Neural cell (in vitro differentiated cells): Measurements from ENCODE around the gene TMEM80.

Source experiments
- CTCF ChIP-seq: fragments of 450-650 bp; IDR thresholded peaks from 2 replicates; pipeline ENCODE4 v1.5.1; 2014; ENCODE audit warnings: antibody characterized with exemption, mild to moderate bottlenecking, moderate library complexity; ENCODE audit not compliant: poor library complexity, severe bottlenecking
- EP300 ChIP-seq: fragments of 450-650 bp; conservative IDR thresholded peaks from 2 replicates; pipeline ENCODE4 v1.6.1; 2014; ENCODE audit warnings: antibody characterized with exemption, mild to moderate bottlenecking, moderate library complexity; ENCODE audit not compliant: poor library complexity, severe bottlenecking
- EZH2 ChIP-seq: fragments of 200-600, 300-800 bp; shearing (Covaris generic), sonication (generic); IDR thresholded peaks from 2 replicates; pipeline ENCODE4 v1.6.1; 2014; ENCODE audit warnings: antibody characterized with exemption, low read length, borderline replicate concordance, mild to moderate bottlenecking; ENCODE audit not compliant: insufficient read depth, poor library complexity, severe bottlenecking
- POLR2AphosphoS5 ChIP-seq: IDR thresholded peaks from 2 replicates; pipeline ENCODE4 v1.6.1; 2012
- RAD21 ChIP-seq: fragments of 450-650 bp; conservative IDR thresholded peaks from 2 replicates; pipeline ENCODE4 v1.6.1; 2014; ENCODE audit warnings: antibody characterized with exemption, mild to moderate bottlenecking, moderate library complexity
- REST ChIP-seq: IDR thresholded peaks from 2 replicates; pipeline ENCODE4 v1.6.1; 2012; ENCODE audit warnings: borderline replicate concordance
- TAF1 ChIP-seq: IDR thresholded peaks from 2 replicates; pipeline ENCODE4 v1.6.1; 2012; ENCODE audit warnings: low read depth

- no peak for TF ChIP-seq CTCF
- TF ChIP-seq TAF1: no peak
- TF ChIP-seq POLR2AphosphoS5: no peak
- TF ChIP-seq REST: no peak
- no peak for TF ChIP-seq EZH2
- no peak for TF ChIP-seq EP300
- TF ChIP-seq RAD21: no peak
Measured at GRCh38 chr11:665062-665703, 30.4 kb upstream of the TMEM80 start.
